ENCODE results near the gene RTL5.

Gene RTL5

DNA sequence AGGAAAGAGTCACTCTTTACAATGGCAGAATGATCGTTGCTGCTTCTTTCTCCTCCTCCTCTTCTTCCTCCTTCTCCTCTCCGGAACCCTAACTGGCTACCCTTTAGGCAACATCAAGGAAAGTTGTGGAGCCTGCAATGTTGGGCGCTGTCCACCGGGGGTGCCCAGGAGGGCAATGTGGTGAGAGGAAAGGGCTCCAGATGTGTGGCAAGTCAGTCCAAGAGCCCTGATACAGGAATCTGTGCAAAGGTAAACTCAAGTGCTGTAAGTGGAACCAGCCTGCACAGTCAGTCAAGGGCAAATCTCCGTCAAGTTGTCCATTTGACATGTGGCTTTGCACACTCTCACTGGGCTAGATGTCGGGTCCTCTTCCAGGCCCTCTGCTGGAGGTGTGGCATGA is 2.8 kb downstream of the RTL5 start:
- TF ChIP-seq CTCF (IDR thresholded peaks at IDR 0.05; ENCODE audit: extremely low read depth, missing control alignments) = no peak
- DNase-seq (ENCODE audit: low spot score) = no peak

DNA sequence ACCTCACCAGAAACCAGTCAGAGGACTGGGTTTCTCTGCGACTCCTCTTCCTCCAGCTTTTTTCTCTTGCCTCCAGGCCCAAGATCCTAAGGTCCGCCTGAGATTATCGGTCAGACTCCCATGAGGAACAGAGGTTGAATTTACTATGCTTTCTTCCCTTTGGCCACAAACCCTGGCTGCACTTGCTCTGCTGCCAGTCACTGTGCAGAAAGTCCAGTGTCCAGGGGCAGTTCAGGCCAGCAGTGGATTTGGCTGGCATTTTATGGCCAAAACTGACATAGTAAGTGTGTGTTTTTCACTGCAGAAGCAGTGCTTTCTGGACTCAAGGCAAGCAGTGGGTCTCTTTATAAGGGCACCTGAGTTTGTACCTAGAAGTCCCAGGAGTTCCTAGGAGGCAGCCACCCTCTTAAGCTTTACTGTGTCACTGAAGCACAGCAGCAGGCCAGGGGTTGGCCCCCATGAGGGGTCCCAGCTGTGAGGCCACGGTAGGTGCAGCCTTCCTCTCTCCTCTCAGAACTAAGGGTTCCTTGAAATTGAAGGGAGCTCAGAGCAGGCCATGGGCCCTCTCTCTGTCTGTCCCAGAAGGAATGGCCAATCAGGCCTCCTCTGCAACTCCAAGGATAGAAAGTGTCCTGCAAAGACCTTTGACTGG is 3.4 kb downstream of the RTL5 start:
- DNase-seq (ENCODE audit: low spot score) = no peak
- no peak for TF ChIP-seq CTCF (IDR thresholded peaks at IDR 0.05; ENCODE audit: extremely low read depth, missing control alignments)

DNA sequence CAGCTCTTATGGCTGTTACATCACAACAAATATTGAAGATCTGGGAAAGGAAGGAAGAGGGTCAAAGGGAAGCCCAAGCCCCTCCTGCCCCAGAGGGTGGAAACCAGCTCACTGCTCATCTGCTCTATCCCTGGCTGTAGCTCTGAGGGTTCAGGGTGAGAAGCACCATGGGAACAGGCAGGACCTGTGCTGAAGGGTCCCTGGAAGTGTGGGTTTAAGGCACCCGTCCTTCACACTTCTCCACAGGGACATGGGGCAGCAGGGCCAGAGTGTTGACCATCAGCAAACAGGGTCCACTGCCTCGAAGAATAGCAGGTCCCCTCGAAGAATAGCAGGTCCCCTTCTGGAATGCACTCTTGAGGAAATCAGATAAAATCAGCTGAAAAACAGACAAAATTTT is 4.4 kb downstream of the RTL5 start:
- TF ChIP-seq CTCF (IDR thresholded peaks at IDR 0.05; ENCODE audit: extremely low read depth, missing control alignments) = no peak
- DNase-seq (ENCODE audit: low spot score) = no peak

DNA sequence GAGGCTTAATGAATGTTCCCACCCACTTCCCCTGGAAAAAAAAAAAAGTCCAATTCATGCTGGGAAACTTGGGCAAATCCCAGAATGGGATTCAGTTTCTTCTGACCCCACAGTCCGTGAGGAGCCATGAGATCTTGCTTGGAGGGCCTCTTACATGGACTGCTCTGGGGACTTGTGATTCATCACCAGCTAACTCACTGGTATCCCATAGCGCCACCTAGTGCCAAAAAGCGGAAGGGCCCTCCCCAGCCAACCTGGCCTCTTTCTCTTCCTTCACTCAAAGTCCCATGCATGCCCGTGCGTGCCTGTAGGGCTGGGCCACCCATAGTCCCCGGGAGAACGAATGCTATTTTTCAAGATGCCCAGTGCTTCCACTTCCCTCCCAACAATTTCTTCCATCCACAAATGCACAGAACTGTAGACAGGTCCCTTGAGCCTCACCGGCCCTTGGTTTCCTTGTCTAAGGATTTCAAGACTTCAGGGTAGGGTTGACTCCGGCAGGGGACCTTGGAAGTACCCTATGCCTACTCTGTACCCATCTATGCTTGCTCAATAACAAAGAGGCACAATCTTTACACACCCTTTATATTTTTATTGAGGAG is 5.1 kb downstream of the RTL5 start:
- peak; percentile 77 for TF ChIP-seq CTCF (IDR thresholded peaks at IDR 0.05; ENCODE audit: extremely low read depth, missing control alignments)
- DNase-seq (ENCODE audit: low spot score) = peak; percentile 74

DNA sequence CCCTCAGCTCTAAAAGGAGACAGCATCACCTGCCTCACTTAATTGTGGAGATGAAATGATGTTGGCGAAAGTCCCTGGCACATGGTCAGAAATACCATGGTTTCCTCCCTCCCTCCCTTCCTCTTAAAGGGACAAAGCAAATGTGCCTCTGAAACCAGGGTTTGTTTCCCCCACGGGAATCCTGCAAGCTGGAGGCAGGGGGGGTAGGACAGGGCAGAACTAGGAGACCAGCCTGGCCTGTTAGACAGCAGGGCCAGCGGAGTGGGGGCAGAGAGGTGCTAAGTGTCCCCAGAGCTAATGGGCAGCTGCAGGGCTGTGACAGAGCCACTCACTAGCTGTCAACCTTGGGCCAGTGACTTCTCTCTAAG is 5.7 kb downstream of the RTL5 start:
- no peak for TF ChIP-seq CTCF (IDR thresholded peaks at IDR 0.05; ENCODE audit: extremely low read depth, missing control alignments)
- DNase-seq (ENCODE audit: low spot score) = no peak

- TF ChIP-seq CTCF (IDR thresholded peaks at IDR 0.05; ENCODE audit: extremely low read depth, missing control alignments) = no peak
- no peak for DNase-seq (ENCODE audit: low spot score)
Observed at GRCh38 chrX:72125331-72126047, 6.2 kb downstream of the RTL5 start.

GRCh38 chrX:72124540-72125201 is 7.0 kb downstream of the RTL5 start:
- TF ChIP-seq CTCF (IDR thresholded peaks at IDR 0.05; ENCODE audit: extremely low read depth, missing control alignments) = no peak
- no peak for DNase-seq (ENCODE audit: low spot score)

All from GM20000 (cell line).